Mesenchymal stem cell (in vitro differentiated cells and primary cell): ENCODE data around the gene ANKEF1.

Experiments used
- DNase-seq: peaks from one replicate; pipeline ENCODE4 v3.0.0-alpha.2; 2013
- H2AFZ ChIP-seq: one replicate; pipeline ENCODE4 v1.6.1; 2013; ENCODE audit warnings: low read depth, mild to moderate bottlenecking, control low read depth, inconsistent platforms, low read length, moderate library complexity
- H2AK5ac ChIP-seq: 2 replicates; pipeline ENCODE4 v1.6.1; 2013; ENCODE audit warnings: low read length, moderate library complexity, mild to moderate bottlenecking, inconsistent platforms; ENCODE audit not compliant: severe bottlenecking
- H2BK120ac ChIP-seq: one replicate; pipeline ENCODE4 v1.6.1; 2013; ENCODE audit warnings: low read depth, mild to moderate bottlenecking, inconsistent platforms, low read length, moderate library complexity
- H2BK12ac ChIP-seq, 2 experiments: one replicate each; pipeline ENCODE4 v1.6.1; 2013; ENCODE audit warnings: inconsistent platforms in 2 of 2, low read length in 2 of 2, mild to moderate bottlenecking in 2 of 2, moderate library complexity in 2 of 2, control low read depth in 1 of 2
- H2BK15ac ChIP-seq: one replicate; pipeline ENCODE4 v1.6.1; 2013; ENCODE audit warnings: mild to moderate bottlenecking, low read depth, inconsistent platforms; ENCODE audit not compliant: poor library complexity, severe bottlenecking
- H2BK5ac ChIP-seq: 2 replicates; pipeline ENCODE4 v1.6.1; 2013; ENCODE audit warnings: low read depth, mild to moderate bottlenecking, low read length, control low read depth, inconsistent platforms; ENCODE audit not compliant: poor library complexity, severe bottlenecking
- H3K14ac ChIP-seq, 2 experiments: one replicate each; pipeline ENCODE4 v1.6.1; 2013; ENCODE audit warnings: inconsistent platforms in 2 of 2, low read length in 2 of 2, control low read depth in 1 of 2, mild to moderate bottlenecking in 1 of 2, moderate library complexity in 1 of 2
- H3K18ac ChIP-seq, 2 experiments: one replicate each; pipeline ENCODE4 v1.6.1; 2013; ENCODE audit warnings: inconsistent platforms in 2 of 2, low read length in 2 of 2, control low read depth in 1 of 2, low read depth in 1 of 2, mild to moderate bottlenecking in 1 of 2
- H3K23ac ChIP-seq, 2 experiments: one replicate each; pipeline ENCODE4 v1.6.1; 2013; ENCODE audit warnings: inconsistent platforms in 2 of 2, low read length in 2 of 2, mild to moderate bottlenecking in 2 of 2, moderate library complexity in 2 of 2, control low read depth in 1 of 2
- H3K27ac ChIP-seq: 2 replicates; pipeline ENCODE4 v1.5.1; 2013; ENCODE audit warnings: mild to moderate bottlenecking, moderate library complexity, low read length, control low read depth, inconsistent platforms; ENCODE audit not compliant: poor library complexity, severe bottlenecking
- H3K27me3 ChIP-seq, 2 experiments: 2 replicates each; pipeline versions ENCODE4 v1.6.1 to v1.7.0; 2013; ENCODE audit warnings: low read length in 2 of 2, mild to moderate bottlenecking in 2 of 2, moderate library complexity in 2 of 2, control low read depth in 1 of 2, inconsistent platforms in 1 of 2; ENCODE audit not compliant: control insufficient read depth in 1 of 2, insufficient read depth in 1 of 2
- H3K36me3 ChIP-seq, 2 experiments: 2 replicates each; pipeline versions ENCODE4 v1.6.1 to v1.7.0; 2013; ENCODE audit warnings: low read length in 2 of 2, control low read depth in 1 of 2, inconsistent platforms in 1 of 2, low read depth in 1 of 2, mild to moderate bottlenecking in 1 of 2; ENCODE audit not compliant: insufficient read depth in 2 of 2, control insufficient read depth in 1 of 2
- H3K4ac ChIP-seq, 2 experiments: one replicate each; pipeline ENCODE4 v1.6.1; 2013; ENCODE audit warnings: inconsistent platforms in 2 of 2, low read length in 2 of 2, mild to moderate bottlenecking in 2 of 2, moderate library complexity in 2 of 2, control low read depth in 1 of 2, low read depth in 1 of 2
- H3K4me1 ChIP-seq: 2 replicates; pipeline ENCODE4 v1.6.1; 2013; ENCODE audit warnings: low read depth, low read length, control low read depth; ENCODE audit not compliant: control insufficient read depth, insufficient read depth
- H3K4me2 ChIP-seq: 2 replicates; pipeline ENCODE4 v1.6.1; 2013; ENCODE audit warnings: low read length, mild to moderate bottlenecking, inconsistent platforms; ENCODE audit not compliant: poor library complexity, severe bottlenecking
- H3K4me3 ChIP-seq, 2 experiments: 2 replicates each; pipeline versions ENCODE4 v1.5.1 to v1.7.0; 2013; ENCODE audit warnings: low read length in 2 of 2, mild to moderate bottlenecking in 2 of 2, control low read depth in 1 of 2, low read depth in 1 of 2; ENCODE audit not compliant: insufficient read depth in 1 of 2
- H3K79me1 ChIP-seq: replicated peaks from 2 replicates; pipeline ENCODE4 v1.6.1; 2013; ENCODE audit warnings: mild to moderate bottlenecking, control low read depth, low read length, inconsistent platforms; ENCODE audit not compliant: poor library complexity, severe bottlenecking
- H3K9ac ChIP-seq: 2 replicates; pipeline ENCODE4 v1.7.0; 2013; ENCODE audit warnings: mild to moderate bottlenecking, low read length, moderate library complexity
- H3K9me3 ChIP-seq: 2 replicates; pipeline ENCODE4 v1.7.0; 2013; ENCODE audit warnings: mild to moderate bottlenecking, low read length; ENCODE audit not compliant: control insufficient read depth
- H4K8ac ChIP-seq: one replicate; pipeline ENCODE4 v1.6.1; 2013; ENCODE audit warnings: inconsistent platforms, mild to moderate bottlenecking, low read length, moderate library complexity
- H4K91ac ChIP-seq: one replicate; pipeline ENCODE4 v1.6.1; 2013; ENCODE audit warnings: mild to moderate bottlenecking, low read length, inconsistent platforms
- WGBS: methylation state at CpG from one replicate; pipeline ENCODE4 v1.1.7; 2013; ENCODE audit warnings: mixed read lengths; 5-methylcytosine and 5-hydroxymethylcytosine counted together

The ANKEF1 gene

DNA sequence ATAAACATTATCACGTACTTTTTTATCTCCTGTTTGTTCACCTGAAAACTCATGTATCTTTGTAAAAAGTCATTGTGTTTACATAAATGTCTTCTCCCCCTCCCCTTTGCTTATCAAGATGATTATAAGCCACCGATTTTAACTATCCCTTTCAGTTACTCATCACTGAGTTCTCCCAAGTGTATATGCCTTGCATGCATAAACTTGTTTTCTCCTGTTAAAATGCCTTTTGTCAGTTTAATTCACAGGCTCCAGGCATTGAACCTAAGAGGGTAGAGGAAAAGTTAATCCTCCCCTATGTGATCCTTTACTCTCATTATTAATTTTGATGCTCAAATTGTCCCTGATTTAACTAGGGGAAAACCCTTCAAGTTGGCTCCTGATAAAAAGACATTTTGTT is 24.2 kb downstream of the ANKEF1 start:
- Histone ChIP-seq H2BK15ac (no peak overlapping the region), H2BK5ac (no peak overlapping the region), H2AK5ac (no peak overlapping the region), H3K36me3 (no peaks in the 10 kb centered on the region), H3K27ac (no peak overlapping the region), H3K4me2 (no peak overlapping the region), H3K4me1 (peaks cover 3% of the 10 kb centered on the region), H2BK120ac (no peak overlapping the region), H2BK12ac (no peak overlapping the region), H3K18ac (no peak overlapping the region), H2AFZ (no peak overlapping the region), H3K4me3 (no peak overlapping the region), H3K9ac (no peak overlapping the region), H3K27me3 (no peaks in the 10 kb centered on the region), H4K91ac (no peak overlapping the region), H4K8ac (no peak overlapping the region), H3K9me3 (peaks cover 4% of the 10 kb centered on the region), H3K79me1 (no peaks in the 10 kb centered on the region), H3K4ac (no peak overlapping the region), H3K23ac (no peak overlapping the region), H3K14ac (no peak overlapping the region)
- WGBS, result 100% methylated on average over 2 of the region's 2 CpGs
- no peak for DNase-seq

DNA sequence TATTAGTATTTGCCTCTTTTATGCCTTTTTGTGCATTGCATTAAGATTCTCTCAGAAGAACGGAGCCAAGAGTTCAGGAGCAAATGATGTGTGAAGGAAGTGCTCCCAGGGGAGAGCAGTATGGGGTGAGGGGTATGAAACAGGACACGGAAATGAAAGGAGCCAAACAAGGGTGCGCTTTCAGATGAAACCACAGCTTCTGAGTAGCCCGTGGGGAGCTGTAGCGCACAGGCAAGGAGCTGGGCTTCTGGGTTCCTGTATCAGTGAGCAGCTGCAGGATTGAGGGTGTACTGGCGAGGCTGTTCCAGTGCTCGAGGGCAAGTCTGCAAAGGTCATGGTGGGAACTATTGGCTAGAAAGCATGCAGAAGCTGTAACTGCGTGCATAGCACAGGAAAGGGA is 25.4 kb downstream of the ANKEF1 start:
- Histone ChIP-seq H3K79me1 (no peaks in the 10 kb centered on the region), H3K4me3 (no peak overlapping the region), H3K9me3 (peaks cover 4% of the 10 kb centered on the region), H3K4me2 (no peak overlapping the region), H2AFZ (no peak overlapping the region), H3K4me1 (peaks cover 3% of the 10 kb centered on the region), H3K36me3 (no peaks in the 10 kb centered on the region), H3K27me3 (no peaks in the 10 kb centered on the region), H2BK120ac (no peak overlapping the region), H3K9ac (no peak overlapping the region), H2BK12ac (no peak overlapping the region), H2AK5ac (no peak overlapping the region), H3K27ac (no peak overlapping the region), H3K14ac (no peak overlapping the region), H2BK5ac (no peak overlapping the region), H2BK15ac (no peak overlapping the region), H4K91ac (no peak overlapping the region), H4K8ac (no peak overlapping the region), H3K18ac (no peak overlapping the region), H3K4ac (no peak overlapping the region), H3K23ac (no peak overlapping the region)
- no peak for DNase-seq
- 78% methylated on average over 8 of the region's 8 CpGs for whole genome bisulfite sequencing

DNA sequence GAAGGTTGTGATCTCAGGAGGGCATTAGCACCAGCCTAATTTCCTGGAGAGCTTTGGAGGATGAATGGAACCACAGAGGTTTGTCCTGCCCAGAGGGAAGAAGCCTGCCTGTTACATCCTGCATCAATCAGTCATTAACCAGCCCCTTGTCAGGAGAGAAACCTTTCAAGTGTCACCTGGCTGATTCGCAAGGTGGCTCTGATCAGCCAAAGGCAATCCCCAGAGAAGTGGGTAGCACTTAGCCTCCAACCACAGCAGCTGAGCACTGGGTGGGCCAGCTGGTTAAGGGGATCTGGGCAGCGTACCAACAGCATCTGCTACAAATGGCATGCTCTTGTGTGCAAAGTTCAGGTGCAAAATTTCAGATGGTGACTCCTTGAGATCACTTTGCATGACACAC is 26.9 kb downstream of the ANKEF1 start:
- H3K9ac ChIP-seq, result no peak overlapping the region
- H2BK12ac ChIP-seq, result no peak overlapping the region
- H2AFZ ChIP-seq, result no peak overlapping the region
- DNase-seq, result no peak
- H3K79me1 ChIP-seq, result no peaks in the 10 kb centered on the region
- H2BK15ac ChIP-seq, result no peak overlapping the region
- no peak overlapping the region for H2AK5ac ChIP-seq
- H3K18ac ChIP-seq, result no peak overlapping the region
- no peak overlapping the region for H4K91ac ChIP-seq
- no peak overlapping the region for H3K14ac ChIP-seq
- no peaks in the 10 kb centered on the region for H3K36me3 ChIP-seq
- no peak overlapping the region for H2BK120ac ChIP-seq
- H3K9me3 ChIP-seq, result peaks cover 4% of the 10 kb centered on the region
- no peak overlapping the region for H3K23ac ChIP-seq
- H3K27ac ChIP-seq, result no peak overlapping the region
- H3K27me3 ChIP-seq, result no peaks in the 10 kb centered on the region
- no peak overlapping the region for H3K4me2 ChIP-seq
- H3K4ac ChIP-seq, result no peak overlapping the region
- WGBS, result 83% methylated on average over 2 of the region's 2 CpGs
- peaks cover 3% of the 10 kb centered on the region for H3K4me1 ChIP-seq
- H3K4me3 ChIP-seq, result no peak overlapping the region
- no peak overlapping the region for H2BK5ac ChIP-seq
- no peak overlapping the region for H4K8ac ChIP-seq

DNA sequence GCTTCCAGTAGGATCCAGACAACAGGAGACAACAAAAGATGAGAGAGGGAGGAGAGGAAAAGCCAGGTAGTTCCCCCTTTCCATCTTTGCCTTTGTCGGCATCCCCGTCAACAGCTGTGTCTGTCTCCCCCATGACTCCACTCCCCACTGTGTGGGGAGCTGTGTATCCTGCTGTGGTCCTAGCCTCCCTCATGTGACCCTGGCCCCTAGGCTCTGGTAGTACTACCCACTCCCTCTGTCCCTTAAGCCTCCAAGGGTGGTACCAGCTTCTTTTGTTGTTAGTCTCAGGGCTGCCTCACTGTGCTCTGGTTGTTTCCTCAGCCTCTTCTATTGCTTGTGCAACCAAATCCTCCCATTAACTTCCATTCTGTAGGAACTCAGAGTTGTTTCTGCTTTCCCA is 28.7 kb downstream of the ANKEF1 start:
- Histone ChIP-seq H3K9ac (no peak overlapping the region), H3K4me1 (peaks cover 3% of the 10 kb centered on the region), H3K27ac (no peak overlapping the region), H3K23ac (no peak overlapping the region), H3K4me2 (no peak overlapping the region), H3K36me3 (no peaks in the 10 kb centered on the region), H3K4me3 (no peak overlapping the region), H2AK5ac (no peak overlapping the region), H3K27me3 (no peaks in the 10 kb centered on the region), H4K91ac (no peak overlapping the region), H3K4ac (no peak overlapping the region), H2AFZ (no peak overlapping the region), H2BK15ac (no peak overlapping the region), H2BK12ac (no peak overlapping the region), H4K8ac (no peak overlapping the region), H3K9me3 (no peaks in the 10 kb centered on the region), H3K79me1 (no peaks in the 10 kb centered on the region), H3K14ac (no peak overlapping the region), H3K18ac (no peak overlapping the region), H2BK5ac (no peak overlapping the region), H2BK120ac (no peak overlapping the region)
- DNase-seq, result no peak
- WGBS, result 83% methylated on average over 2 of the region's 2 CpGs
